NCI-H748 treated with DMSO at 0.1 percent for 48 hours (cell line): Measurements from ENCODE around the gene RAB11FIP4.

Experiments
- DNase-seq: peaks from one replicate; lab custom pipeline; 2025; lab: John Stamatoyannopoulos, UW

Gene RAB11FIP4

GRCh38 chr17:31387438-31387837, 4.0 kb upstream of the RAB11FIP4 start:
- DNase-seq, result no peak

- no peak for DNase-seq
These were observed 3.1 kb upstream of the RAB11FIP4 start for GRCh38 chr17:31388351-31388750.

GRCh38 chr17:31388770-31389656, 2.5 kb upstream of the RAB11FIP4 start:
- DNase-seq, result peak; percentile 6

- no peak for DNase-seq
These were observed 1.7 kb upstream of the RAB11FIP4 start for GRCh38 chr17:31389657-31390381.

GRCh38 chr17:31390426-31390747, 1.1 kb upstream of the RAB11FIP4 start:
- no peak for DNase-seq

GRCh38 chr17:31390748-31391495, 553 bp upstream of the RAB11FIP4 start:
- DNase-seq, result no peak

- no peak for DNase-seq
These were observed 754 bp downstream of the RAB11FIP4 start for GRCh38 chr17:31392002-31392855.

GRCh38 chr17:31392856-31393748, 1.6 kb downstream of the RAB11FIP4 start:
- DNase-seq, result no peak

- no peak for DNase-seq
These were observed 2.3 kb downstream of the RAB11FIP4 start for GRCh38 chr17:31393749-31394146.

- DNase-seq, result no peak
These were observed 3.1 kb downstream of the RAB11FIP4 start for GRCh38 chr17:31394544-31394943.

GRCh38 chr17:31397256-31397939, 5.9 kb downstream of the RAB11FIP4 start:
- no peak for DNase-seq

- DNase-seq, result no peak
These were observed 7.2 kb downstream of the RAB11FIP4 start for GRCh38 chr17:31398381-31399311.

- no peak for DNase-seq
These were observed 9.0 kb downstream of the RAB11FIP4 start for GRCh38 chr17:31400481-31400950.

- no peak for DNase-seq
These were observed 10.2 kb downstream of the RAB11FIP4 start for GRCh38 chr17:31401456-31402254.

GRCh38 chr17:31404028-31404949, 12.8 kb downstream of the RAB11FIP4 start:
- no peak for DNase-seq

- no peak for DNase-seq
These were observed 14.5 kb downstream of the RAB11FIP4 start for GRCh38 chr17:31405890-31406371.

- no peak for DNase-seq
These were observed 17.1 kb downstream of the RAB11FIP4 start for GRCh38 chr17:31408586-31408985.
